ENCODE results near the gene IL17REL.
A peak's percentile ranks its signal among the peaks of the same experiment; 100 is the strongest.
"Not testable (repeated sequence)": the region's sequence is repeated elsewhere in the genome, so short reads cannot be mapped to it uniquely, and the experiment has no call there.

The IL17REL gene

DNA sequence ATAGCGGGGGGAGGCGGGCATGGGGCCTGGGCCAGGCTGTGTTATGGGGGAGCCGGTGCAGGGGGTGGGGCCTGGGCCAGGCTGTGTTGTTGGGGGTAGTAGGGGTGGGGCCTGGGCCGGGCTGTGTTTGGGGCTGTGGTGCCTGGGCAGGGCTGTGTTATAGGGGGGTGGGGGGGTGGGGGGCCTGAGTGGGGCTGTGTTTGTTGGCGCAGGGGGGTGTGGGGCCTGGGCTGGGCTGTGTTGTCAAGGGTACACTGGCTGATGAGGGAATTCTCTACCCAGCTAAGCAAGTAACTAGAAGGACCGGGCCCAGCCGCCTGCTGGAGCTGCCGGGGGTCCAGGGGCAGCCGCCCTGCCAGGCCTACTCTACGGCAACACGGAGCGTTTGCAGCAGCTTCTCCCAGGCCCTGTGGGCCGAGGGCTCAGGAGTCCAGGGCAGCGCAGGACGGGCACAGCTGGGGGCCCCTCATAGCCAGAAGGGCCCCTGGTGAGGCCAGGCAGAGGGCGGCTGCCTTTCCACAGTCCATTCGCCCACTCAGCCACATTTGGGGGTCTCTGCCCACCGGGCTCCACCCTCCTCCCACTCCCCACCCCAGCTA, 62.1 kb downstream of the IL17REL start:
- Histone ChIP-seq H3K4me1 (ENCODE audit: control insufficient read depth, insufficient read depth, low read length) (peaks cover 59% of the 10 kb centered on the region), H3K27me3 (ENCODE audit: control insufficient read depth, insufficient read depth, low read length) (no peaks in the 10 kb centered on the region), H3K36me3 (ENCODE audit: control insufficient read depth, insufficient read depth, low read length) (no peaks in the 10 kb centered on the region), H3K27ac (ENCODE audit: low read depth, low read length) (no peak overlapping the region), H3K9me3 (ENCODE audit: control insufficient read depth, insufficient read depth, low read depth, low read length) (no peaks in the 10 kb centered on the region), H3K4me3 (ENCODE audit: low read depth, low read length) (no peak overlapping the region), H3K9ac (ENCODE audit: low read length) (no peak overlapping the region)

DNA sequence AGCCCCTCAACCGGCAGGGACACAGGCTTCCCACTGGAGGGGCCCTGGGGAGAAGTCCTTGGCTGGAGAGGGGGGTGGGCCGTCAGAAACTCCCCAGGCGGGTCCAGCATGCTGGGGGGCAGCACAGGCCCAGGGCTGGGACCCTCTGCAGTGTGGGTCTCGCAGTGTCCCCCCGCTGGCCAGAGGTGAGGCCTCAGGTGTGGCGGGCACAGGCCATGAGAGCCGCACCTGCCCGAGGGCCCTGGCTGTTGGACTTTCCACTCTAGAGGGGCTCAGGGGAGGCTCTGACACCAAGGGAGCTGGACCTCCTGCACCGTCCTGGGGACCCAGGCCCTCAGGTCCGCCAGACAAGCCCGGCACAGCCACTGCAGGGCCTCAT, 62.7 kb downstream of the IL17REL start:
- H3K36me3 ChIP-seq (ENCODE audit: control insufficient read depth, insufficient read depth, low read length): no peaks in the 10 kb centered on the region
- no peak overlapping the region for H3K4me3 ChIP-seq (ENCODE audit: low read depth, low read length)
- H3K9ac ChIP-seq (ENCODE audit: low read length): no peak overlapping the region
- no peaks in the 10 kb centered on the region for H3K9me3 ChIP-seq (ENCODE audit: control insufficient read depth, insufficient read depth, low read depth, low read length)
- H3K4me1 ChIP-seq (ENCODE audit: control insufficient read depth, insufficient read depth, low read length): peaks cover 59% of the 10 kb centered on the region
- H3K27me3 ChIP-seq (ENCODE audit: control insufficient read depth, insufficient read depth, low read length): no peaks in the 10 kb centered on the region
- H3K27ac ChIP-seq (ENCODE audit: low read depth, low read length): no peak overlapping the region

DNA sequence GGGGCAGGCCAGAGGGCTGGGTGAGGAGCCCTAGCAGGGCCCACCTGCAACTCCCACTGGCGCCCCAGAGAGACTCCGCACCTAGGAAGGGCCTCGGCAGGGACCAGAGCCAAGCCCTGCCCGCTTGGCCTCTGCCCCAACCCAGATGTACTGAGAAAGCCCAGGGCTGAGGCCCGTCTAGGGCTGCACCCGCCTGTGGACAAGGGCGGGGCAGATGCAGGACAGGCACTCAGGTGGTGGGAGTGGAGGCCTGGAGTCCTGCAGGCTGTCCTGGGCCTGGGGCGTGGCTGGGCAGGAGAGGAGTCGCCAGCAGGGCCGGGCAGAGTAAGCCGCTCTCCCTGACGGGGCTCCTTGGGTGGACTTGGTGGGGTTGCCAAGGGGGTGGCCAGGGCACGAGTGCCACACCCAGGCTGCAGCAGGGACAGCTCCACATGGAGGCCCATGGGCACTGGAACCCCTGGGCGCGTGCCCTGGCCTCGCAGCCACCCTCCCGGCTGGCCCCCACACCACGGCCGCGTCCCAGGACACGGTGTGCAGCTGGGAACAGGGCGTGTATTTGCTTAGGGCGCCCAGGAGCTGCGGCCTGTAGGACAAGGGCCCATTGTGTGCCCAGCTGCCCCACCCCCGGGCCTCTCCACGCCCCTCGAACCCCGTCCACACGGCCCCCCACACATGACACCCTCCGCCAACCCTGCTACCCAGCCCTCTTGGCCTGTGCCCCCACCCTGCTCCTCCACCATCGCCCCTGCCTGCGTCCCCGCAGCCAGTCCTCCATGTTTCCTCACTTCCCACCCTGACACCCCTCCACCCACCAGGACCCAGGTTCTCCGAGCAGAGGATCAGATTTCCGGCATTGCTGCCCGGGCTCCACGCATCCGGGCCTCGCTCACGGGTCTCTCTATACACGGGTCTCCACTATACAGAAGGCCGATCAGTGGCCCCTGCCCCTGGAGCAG, 63.3 kb downstream of the IL17REL start:
- Histone ChIP-seq H3K27ac (ENCODE audit: low read depth, low read length) (no peak overlapping the region), H3K4me3 (ENCODE audit: low read depth, low read length) (no peak overlapping the region), H3K27me3 (ENCODE audit: control insufficient read depth, insufficient read depth, low read length) (no peaks in the 10 kb centered on the region), H3K4me1 (ENCODE audit: control insufficient read depth, insufficient read depth, low read length) (peaks cover 59% of the 10 kb centered on the region), H3K36me3 (ENCODE audit: control insufficient read depth, insufficient read depth, low read length) (no peaks in the 10 kb centered on the region), H3K9ac (ENCODE audit: low read length) (no peak overlapping the region), H3K9me3 (ENCODE audit: control insufficient read depth, insufficient read depth, low read depth, low read length) (no peaks in the 10 kb centered on the region)

DNA sequence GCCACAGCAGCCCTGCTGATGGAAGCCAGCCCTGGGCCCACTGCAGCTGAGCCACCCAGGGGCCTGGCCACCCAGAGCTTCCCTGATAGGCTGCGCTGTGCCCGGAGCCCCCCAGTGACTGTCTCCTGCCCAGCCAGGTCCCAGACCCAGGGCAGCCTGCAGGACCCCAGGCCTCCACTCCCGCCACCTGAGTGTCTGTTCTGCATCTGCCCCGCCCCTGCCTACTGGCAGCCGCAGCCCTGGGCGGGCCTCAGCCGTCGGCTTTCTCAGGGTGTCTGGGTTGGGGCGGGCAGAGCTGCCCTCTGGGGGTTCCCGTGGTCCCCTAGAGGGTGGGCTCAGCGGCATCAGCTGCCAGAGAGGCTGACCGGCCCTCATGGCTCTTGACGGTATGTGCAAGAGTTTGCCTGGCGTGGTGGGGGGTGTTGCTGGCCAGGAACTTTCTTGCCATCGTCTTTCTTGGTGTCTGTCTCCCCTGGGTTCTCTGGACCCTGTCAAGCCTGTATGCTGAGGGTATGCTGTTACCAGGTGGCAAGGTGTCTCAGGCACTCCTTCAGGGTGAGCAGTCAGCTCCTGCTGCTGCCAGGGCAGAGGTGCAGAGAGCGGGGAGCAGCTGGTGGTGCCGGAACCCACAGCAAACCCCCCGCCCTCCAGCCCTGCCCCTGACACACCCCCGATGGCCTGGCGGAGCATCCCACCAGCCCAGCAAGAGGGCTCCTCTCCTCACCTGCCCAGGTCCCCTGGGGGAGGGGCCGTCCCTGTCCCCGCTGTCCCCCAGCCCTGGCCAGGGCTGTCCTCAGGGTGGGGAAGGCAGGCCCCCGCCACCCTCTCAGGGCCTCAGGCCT, 64.2 kb downstream of the IL17REL start:
- peaks cover 59% of the 10 kb centered on the region for H3K4me1 ChIP-seq (ENCODE audit: control insufficient read depth, insufficient read depth, low read length)
- no peaks in the 10 kb centered on the region for H3K36me3 ChIP-seq (ENCODE audit: control insufficient read depth, insufficient read depth, low read length)
- no peaks in the 10 kb centered on the region for H3K9me3 ChIP-seq (ENCODE audit: control insufficient read depth, insufficient read depth, low read depth, low read length)
- H3K27me3 ChIP-seq (ENCODE audit: control insufficient read depth, insufficient read depth, low read length): no peaks in the 10 kb centered on the region
- no peak overlapping the region for H3K27ac ChIP-seq (ENCODE audit: low read depth, low read length)
- no peak overlapping the region for H3K9ac ChIP-seq (ENCODE audit: low read length)
- no peak overlapping the region for H3K4me3 ChIP-seq (ENCODE audit: low read depth, low read length)

DNA sequence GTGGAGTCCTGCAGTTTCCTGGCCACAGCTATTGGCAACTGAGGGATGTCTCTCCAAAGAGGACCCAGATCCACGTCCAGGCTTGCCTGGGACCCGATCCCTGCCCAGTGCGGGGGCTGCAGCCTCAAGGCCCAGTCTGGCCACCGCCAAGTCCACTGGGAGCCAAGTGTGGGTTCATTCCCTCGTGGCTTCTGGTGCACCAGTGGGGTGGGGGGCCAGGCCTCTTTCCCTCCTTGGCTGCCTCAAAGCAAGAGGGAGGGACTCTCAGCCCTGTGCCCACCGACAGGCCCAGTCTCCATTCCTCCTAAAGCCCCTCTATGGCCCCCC, 65.3 kb downstream of the IL17REL start:
- H3K36me3 ChIP-seq (ENCODE audit: control insufficient read depth, insufficient read depth, low read length): no peaks in the 10 kb centered on the region
- H3K27ac ChIP-seq (ENCODE audit: low read depth, low read length): no peak overlapping the region
- H3K27me3 ChIP-seq (ENCODE audit: control insufficient read depth, insufficient read depth, low read length): no peaks in the 10 kb centered on the region
- H3K4me3 ChIP-seq (ENCODE audit: low read depth, low read length): no peak overlapping the region
- no peaks in the 10 kb centered on the region for H3K9me3 ChIP-seq (ENCODE audit: control insufficient read depth, insufficient read depth, low read depth, low read length)
- no peak overlapping the region for H3K9ac ChIP-seq (ENCODE audit: low read length)
- peaks cover 52% of the 10 kb centered on the region for H3K4me1 ChIP-seq (ENCODE audit: control insufficient read depth, insufficient read depth, low read length)

DNA sequence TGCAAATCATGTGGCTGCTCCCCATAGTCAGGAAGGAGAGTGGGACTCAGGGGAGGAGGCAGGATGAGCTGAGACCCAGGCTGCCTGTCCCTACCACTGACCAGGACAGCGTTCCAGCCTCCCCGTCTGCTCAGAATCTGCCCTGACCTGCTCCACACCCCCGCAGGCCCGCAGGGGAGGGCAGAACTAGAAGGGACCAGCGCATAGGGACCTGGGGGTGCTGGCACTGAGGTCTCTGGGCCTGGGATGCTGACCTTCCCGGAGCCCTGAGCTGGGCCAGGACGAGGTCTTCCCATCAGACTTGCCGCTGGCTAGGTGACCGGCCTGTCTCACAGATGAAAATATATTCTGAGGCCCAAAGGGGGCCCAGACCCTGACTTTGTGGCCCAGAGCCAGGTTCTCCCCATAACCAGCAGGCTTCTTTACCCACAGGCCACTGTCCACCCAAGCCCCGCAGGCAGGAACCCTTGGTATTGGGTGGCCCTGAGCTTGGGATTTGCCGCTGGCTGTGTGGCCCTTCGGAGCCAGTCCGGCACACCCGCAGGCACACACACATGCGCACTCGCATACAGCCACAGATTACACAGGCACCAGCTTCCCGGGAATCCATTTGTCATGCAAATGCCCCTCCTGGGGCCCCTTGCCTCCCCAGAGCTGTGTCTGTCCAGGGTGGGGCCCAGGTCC, 65.8 kb downstream of the IL17REL start:
- Histone ChIP-seq H3K9me3 (ENCODE audit: control insufficient read depth, insufficient read depth, low read depth, low read length) (no peaks in the 10 kb centered on the region), H3K4me3 (ENCODE audit: low read depth, low read length) (no peak overlapping the region), H3K27me3 (ENCODE audit: control insufficient read depth, insufficient read depth, low read length) (no peaks in the 10 kb centered on the region), H3K27ac (ENCODE audit: low read depth, low read length) (no peak overlapping the region), H3K4me1 (ENCODE audit: control insufficient read depth, insufficient read depth, low read length) (peaks cover 47% of the 10 kb centered on the region), H3K9ac (ENCODE audit: low read length) (peak overlapping the region; percentile 23), H3K36me3 (ENCODE audit: control insufficient read depth, insufficient read depth, low read length) (no peaks in the 10 kb centered on the region)

DNA sequence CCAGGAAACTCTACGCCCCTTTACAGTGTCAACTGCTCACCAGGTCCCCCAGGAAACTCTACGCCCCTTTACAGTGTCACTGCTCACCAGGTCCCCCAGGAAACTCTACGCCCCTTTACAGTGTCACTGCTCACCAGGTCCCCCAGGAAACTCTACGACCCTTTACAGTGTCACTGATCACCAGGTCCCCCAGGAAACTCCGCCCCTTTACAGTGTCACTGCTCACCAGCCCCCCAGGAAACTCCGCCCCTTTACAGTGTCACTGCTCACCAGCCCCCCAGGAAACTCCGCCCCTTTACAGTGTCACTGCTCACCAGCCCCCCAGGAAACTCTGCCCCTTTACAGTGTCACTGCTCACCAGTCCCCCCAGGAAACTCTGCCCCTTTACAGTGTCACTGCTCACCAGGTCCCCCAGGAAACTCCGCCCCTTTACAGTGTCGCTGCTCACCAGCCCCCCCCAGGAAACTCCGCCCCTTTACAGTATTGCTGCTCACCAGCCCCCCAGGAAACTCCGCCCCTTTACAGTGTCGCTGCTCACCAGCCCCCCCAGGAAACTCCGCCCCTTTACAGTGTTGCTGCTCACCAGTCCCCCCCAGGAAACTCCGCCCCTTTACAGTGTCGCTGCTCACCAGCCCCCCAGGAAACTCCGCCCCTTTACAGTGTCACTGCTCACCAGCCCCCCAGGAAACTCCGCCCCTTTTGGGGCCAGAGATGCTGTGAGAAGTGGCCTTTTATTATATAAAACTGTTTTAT, 67.3 kb downstream of the IL17REL start:
- not testable (repeated sequence) for H3K9ac ChIP-seq (ENCODE audit: low read length); H3K27me3 ChIP-seq (ENCODE audit: control insufficient read depth, insufficient read depth, low read length); H3K27ac ChIP-seq (ENCODE audit: low read depth, low read length); H3K36me3 ChIP-seq (ENCODE audit: control insufficient read depth, insufficient read depth, low read length); H3K9me3 ChIP-seq (ENCODE audit: control insufficient read depth, insufficient read depth, low read depth, low read length); H3K4me3 ChIP-seq (ENCODE audit: low read depth, low read length)
- H3K4me1 ChIP-seq (ENCODE audit: control insufficient read depth, insufficient read depth, low read length): peaks cover 34% of the 10 kb centered on the region

All from HUES6 (cell line).